Transverse colon (tissue), 4 donors: Measurements from ENCODE around the gene TRPM2.

Source experiments
- CTCF ChIP-seq, 5 experiments: fragments of 200-600 bp in 3 of 5; fragments of 450-650 bp in 2 of 5; sonication (generic) in 3 of 5; IDR thresholded peaks; 1 replicate in 2 of 5; 2 replicates in 3 of 5; pipeline ENCODE4 v1.5.1; 2016 to 2017; ENCODE audit warnings: antibody characterized with exemption in 5 of 5, inconsistent platforms in 3 of 5, mild to moderate bottlenecking in 2 of 5, moderate library complexity in 1 of 5
- EP300 ChIP-seq: sonication (generic); formaldehyde crosslinking; IDR thresholded peaks from one replicate; pipeline ENCODE4 v1.6.1; 2017; ENCODE audit warnings: antibody characterized with exemption, low read depth
- POLR2A ChIP-seq: fragments of 450-650 bp; IDR thresholded peaks from one replicate; pipeline ENCODE4 v1.6.1; 2016; ENCODE audit warnings: antibody characterized with exemption, mild to moderate bottlenecking, moderate library complexity
- POLR2AphosphoS5 ChIP-seq, 3 donors: sonication (generic); formaldehyde crosslinking; IDR thresholded peaks; one replicate each; pipeline ENCODE4 v1.6.1; 2016; ENCODE audit warnings: antibody characterized with exemption in 3 of 3

- TF ChIP-seq CTCF (IDR thresholded peaks at IDR 0.05) (no peak), POLR2A (no peak), EP300 (no peak), POLR2AphosphoS5 (IDR thresholded peaks at IDR 0.05) (no peak)
Measured at GRCh38 chr21:44436111-44436611, 82.7 kb downstream of the TRPM2 start.
